Breast epithelium (tissue), 3 donors: ENCODE results near the gene ZBTB5.

Experiments
- CTCF ChIP-seq, 3 donors: fragments of 450-650 bp; IDR thresholded peaks; one replicate each; pipeline ENCODE4 v1.5.1; 2016 to 2017; ENCODE audit warnings: antibody characterized with exemption in 3 of 3, mild to moderate bottlenecking in 3 of 3, moderate library complexity in 3 of 3
- POLR2A ChIP-seq: fragments of 450-650 bp; IDR thresholded peaks from one replicate; pipeline ENCODE4 v1.6.1; 2016; ENCODE audit warnings: antibody characterized with exemption, mild to moderate bottlenecking, moderate library complexity

GRCh38 chr9:37486616-37487548 lies 21.6 kb upstream of the ZBTB5 start:
- TF ChIP-seq CTCF (IDR thresholded peaks at IDR 0.05), result no peak
- no peak for TF ChIP-seq POLR2A
